AG09309 (cell line): ENCODE results near the gene FAM20A.

Source experiments
- DNase-seq: peaks from one replicate; pipeline ENCODE4 v3.0.0-alpha.2; 2010; ENCODE audit warnings: low read depth
- H3K4me3 ChIP-seq: 2 replicates; pipeline ENCODE4 v1.5.1; 2011; ENCODE audit warnings: mild to moderate bottlenecking, low read depth, low read length, moderate library complexity; ENCODE audit not compliant: control insufficient read depth
- TF ChIP-seq, protein P1 (sequence below): IDR thresholded peaks from 2 replicates; pipeline ENCODE4 v1.5.1; 2011; ENCODE audit warnings: mild to moderate bottlenecking, low read depth, low read length, inconsistent platforms; ENCODE audit not compliant: insufficient read depth, control insufficient read depth; ENCODE audit errors: missing control alignments

FAM20A gene

DNA sequence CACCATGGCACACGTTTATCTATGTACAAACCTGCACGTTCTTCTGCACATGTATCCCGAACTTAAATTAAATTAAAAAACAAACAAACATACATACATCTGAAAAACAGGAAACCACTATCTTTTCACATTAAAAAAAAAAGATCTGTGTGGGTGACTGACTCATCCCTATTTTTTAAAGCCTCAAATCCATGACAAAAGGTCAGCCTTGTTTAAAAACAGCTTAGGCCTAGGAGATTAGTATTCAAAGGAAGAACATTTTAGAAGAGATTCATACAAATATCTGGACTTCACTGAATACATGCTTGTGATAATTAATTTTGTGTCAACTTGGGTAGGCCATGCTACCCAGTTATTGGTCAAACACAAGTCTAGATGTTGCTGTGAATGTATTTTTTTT lies 93.6 kb downstream of the FAM20A start:
- H3K4me3 ChIP-seq: no peak overlapping the region
- TF ChIP-seq, protein P1, sequence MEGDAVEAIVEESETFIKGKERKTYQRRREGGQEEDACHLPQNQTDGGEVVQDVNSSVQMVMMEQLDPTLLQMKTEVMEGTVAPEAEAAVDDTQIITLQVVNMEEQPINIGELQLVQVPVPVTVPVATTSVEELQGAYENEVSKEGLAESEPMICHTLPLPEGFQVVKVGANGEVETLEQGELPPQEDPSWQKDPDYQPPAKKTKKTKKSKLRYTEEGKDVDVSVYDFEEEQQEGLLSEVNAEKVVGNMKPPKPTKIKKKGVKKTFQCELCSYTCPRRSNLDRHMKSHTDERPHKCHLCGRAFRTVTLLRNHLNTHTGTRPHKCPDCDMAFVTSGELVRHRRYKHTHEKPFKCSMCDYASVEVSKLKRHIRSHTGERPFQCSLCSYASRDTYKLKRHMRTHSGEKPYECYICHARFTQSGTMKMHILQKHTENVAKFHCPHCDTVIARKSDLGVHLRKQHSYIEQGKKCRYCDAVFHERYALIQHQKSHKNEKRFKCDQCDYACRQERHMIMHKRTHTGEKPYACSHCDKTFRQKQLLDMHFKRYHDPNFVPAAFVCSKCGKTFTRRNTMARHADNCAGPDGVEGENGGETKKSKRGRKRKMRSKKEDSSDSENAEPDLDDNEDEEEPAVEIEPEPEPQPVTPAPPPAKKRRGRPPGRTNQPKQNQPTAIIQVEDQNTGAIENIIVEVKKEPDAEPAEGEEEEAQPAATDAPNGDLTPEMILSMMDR: no peak
- no peak for DNase-seq

DNA sequence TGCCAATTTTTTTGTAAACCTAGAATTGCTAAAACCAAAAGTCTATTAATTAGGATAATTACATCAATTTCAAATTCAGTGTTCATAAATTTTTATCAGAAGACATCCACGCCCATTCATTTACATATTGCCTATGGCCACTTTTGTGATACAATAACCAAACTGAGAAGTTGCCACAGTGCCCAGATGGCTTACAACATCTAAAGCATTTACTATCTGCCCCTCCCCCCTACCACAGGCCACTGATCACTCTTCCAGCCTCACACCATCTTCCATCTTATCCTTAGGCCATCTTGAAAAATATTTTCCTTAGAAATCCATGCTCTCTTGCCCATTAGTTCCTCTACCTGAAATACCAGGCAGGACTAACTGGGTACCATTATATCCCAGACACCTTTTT lies 95.2 kb downstream of the FAM20A start:
- H3K4me3 ChIP-seq: no peak overlapping the region
- DNase-seq: no peak
- TF ChIP-seq, protein P1: no peak

DNA sequence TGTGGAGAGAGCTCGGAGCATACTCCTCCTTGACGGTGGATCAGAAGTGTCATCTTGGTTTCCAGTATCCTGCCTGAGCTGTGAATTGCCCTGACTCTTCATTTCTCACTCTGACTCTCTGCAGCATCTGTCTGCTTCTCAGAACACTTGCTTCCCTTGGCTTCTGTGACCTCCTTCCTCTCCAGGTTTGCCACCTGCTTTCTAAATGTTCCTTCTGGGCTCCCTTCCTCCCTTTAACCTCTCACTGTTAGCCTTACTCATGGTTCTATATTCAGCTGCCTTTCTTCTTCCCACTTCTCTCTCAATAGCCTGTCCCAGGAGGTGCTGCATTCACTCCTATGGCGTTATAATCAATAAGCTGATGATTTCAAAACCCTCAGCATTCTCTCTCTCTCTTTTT lies 100.1 kb downstream of the FAM20A start:
- H3K4me3 ChIP-seq: no peak overlapping the region
- TF ChIP-seq, protein P1: no peak
- DNase-seq: no peak

DNA sequence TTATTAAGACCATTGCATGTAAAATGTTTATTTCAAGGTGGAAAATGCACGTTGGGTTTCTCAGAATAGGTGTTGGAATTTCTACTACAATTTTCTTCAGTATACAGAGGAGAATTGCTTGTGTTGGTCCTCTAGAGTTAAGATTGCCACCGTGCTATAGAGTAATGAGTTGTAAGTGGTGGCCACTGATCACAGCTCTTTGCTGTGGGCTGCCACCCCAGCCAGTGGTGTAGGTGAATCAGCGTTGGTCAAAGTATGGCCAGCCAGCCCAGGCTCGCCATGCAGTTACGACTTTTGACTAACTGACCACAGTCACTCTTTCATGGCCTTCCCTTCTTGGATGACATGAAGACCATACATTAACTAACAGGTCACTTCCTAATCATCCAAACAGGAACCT lies 101.6 kb downstream of the FAM20A start:
- TF ChIP-seq, protein P1: no peak
- DNase-seq: no peak
- no peak overlapping the region for H3K4me3 ChIP-seq

DNA sequence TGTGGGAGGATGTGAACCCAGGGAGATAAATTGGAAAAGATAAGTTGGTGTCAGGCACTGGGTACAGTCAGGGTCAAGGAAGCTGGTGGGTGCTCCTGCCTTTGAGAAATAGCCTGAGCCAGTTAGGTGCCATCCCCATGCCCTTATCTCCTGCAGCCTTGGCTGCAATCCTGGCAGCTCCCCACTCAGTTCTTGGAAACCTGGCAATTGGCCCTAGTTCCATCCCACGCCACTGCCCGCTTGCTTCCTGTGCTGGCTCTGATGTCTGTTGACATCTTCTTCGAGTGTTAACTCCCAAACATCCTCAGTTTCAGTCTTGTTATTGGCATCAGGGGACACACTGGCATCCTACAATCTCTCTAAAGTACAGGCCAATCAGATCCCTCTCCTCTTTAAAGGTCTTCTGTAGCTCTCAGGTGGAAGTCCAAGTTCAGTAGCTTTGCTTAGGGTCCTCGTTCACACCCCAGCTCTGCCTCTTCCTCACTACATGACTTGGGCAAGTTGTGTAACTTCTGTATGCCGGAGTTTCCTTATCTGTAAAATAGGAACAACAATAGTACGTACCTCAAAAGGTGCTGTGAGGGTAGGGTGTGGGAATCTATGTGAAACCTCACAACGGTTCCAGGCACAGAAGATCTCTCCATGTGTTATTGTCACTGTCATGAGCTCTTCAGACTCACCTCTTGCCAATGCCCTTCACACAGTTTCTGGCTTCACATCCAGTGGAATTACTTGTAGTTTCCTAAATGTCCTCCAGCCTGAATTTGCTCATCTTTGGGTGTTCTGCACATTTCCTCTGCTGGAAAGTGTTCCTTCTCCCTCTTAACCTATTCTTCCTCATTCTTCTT lies 102.5 kb downstream of the FAM20A start:
- no peak for DNase-seq
- TF ChIP-seq, protein P1: no peak
- H3K4me3 ChIP-seq: no peak overlapping the region

DNA sequence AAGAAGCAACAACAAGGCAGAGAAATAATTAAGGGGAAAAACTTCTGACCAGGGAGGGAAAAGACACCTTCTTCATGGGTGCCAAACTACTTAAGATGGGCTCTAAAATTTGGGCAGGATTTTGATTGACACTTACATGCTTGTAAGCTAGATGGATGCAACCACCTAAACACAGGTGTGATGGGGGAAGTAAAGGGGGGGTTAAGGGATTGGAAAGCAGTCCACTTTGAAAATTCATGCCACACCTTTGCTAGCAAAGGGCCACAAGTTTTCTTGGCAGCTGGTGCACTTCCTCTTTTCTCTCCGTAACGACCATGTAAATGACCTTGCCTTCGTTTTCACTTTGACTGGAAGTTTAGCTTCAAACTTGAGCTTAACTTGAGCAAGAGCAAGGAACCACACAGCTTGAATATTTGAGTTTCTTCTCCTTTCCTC lies 103.3 kb downstream of the FAM20A start:
- no peak overlapping the region for H3K4me3 ChIP-seq
- TF ChIP-seq, protein P1: no peak
- DNase-seq: no peak
